HG03045 (cell line): ENCODE data around the gene ZNF608.

Experiments used
- ATAC-seq: cut with Tn5 transposase; IDR thresholded peaks from one replicate; pipeline ENCODE4 v1.9.1; 2021; ENCODE audit warnings: mild to moderate bottlenecking, moderate library complexity; ENCODE audit not compliant: unreplicated experiment

ZNF608 gene

GRCh38 chr5:124745928-124746915 lies at the start of gene ZNF608:
Gene ZNF608 (minus strand): TSS chr5:124746639. CDS start chr5:124744989, 1,650 bp downstream.
- ATAC-seq: no peak

GRCh38 chr5:124795829-124796228 lies 49.4 kb upstream of the ZNF608 start:
- no peak for ATAC-seq

GRCh38 chr5:124790895-124791732 lies 44.7 kb upstream of the ZNF608 start:
- ATAC-seq: no peak

GRCh38 chr5:124790301-124790894 lies 44.0 kb upstream of the ZNF608 start:
- no peak for ATAC-seq

DNA sequence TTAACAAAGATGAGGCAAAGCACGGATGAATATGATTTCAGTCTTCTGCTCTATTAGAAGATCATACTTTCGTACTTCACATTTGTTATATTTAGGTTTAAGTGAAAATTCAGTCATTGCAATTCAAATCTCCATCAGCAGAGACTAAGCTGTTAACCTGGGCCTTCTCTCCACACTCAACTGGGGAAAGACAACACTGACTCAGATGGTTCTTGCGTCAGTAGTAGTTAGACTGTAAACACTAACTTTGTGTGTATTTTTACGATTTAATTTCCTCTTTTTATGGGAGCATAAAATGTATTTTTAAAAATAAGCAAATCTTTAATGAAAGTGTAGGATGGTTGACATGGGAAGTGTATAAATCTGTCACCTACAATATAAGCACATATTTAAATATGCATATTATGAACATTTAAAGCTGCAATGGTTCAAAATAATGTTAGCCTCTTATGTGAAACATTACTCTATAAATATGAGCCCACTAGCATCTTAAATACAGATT lies 42.7 kb upstream of the ZNF608 start:
- ATAC-seq: no peak

GRCh38 chr5:124783794-124784193 lies 37.4 kb upstream of the ZNF608 start:
- ATAC-seq: no peak

DNA sequence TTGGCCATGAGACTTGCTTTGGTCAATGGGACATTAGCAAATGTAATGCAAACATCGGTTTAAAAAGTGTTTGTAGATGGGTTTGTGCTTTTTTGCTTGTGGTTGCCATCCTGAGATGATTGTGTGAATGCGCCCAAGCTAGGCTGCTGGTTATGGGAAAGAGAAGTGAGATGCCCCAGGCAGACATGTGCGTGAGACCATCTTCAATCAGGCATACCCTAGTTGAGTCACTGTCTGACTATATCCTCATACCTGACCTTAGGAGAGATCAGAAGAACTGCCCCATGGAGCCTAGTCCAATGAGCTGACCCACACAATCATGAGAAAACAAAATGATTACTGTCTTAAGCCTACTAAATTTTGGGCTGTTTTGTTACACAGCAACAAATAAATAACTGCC lies 36.8 kb upstream of the ZNF608 start:
- ATAC-seq: no peak

GRCh38 chr5:124782262-124782661 lies 35.8 kb upstream of the ZNF608 start:
- ATAC-seq: no peak

DNA sequence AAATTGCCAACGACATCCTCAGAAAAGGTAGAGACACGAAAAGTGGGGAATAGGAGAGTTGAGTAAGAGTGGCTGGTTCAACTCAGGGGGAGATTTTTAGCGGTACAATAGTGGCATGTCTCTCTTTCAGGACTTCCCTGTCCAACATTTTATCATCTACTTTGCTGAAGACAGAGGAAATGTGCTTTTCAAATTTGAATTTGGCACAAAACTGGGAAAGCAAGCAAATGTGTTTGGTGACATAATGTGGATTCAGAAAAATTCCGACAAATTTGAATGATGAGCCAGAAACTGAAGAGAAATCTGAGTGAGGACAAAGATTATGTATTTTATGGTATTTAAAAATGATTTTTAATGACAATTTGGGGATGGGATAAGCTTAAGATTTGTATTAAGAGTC lies 33.6 kb upstream of the ZNF608 start:
- no peak for ATAC-seq

- no peak for ATAC-seq
Measured at GRCh38 chr5:124773315-124774311, 27.2 kb upstream of the ZNF608 start.

DNA sequence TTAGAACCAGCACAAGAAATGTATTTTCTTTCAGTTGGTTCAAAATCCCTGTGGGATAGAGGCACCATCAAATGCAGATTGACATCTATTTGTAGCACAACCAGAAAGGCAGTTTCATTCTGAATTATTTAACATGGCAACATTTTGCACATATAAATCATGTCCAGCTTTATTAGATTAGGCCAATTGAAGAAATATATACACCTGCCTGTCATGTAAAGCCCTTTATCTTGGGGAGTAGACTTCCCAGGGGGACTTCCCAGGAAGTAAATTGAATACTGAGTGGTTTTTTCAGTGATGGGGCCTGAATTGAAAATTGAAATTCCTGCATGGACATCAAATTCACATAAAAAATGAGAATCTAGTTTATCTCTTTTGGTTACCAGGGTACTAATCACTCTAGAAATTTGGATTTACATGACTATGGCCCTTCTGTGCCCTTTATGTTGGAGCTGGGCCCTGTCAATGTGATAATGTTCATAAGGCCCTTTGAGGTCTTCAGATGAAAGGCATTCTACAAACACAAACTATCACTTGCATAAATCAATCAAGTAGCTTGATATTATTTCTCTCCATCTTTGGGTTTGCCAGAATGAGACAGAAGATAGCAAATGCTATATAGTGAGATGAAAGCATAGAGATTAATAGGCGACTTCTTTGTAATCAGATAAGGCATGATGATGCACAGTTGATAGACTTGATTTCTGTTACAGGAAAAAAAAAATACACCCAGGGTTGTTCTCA lies 26.2 kb upstream of the ZNF608 start:
- no peak for ATAC-seq

DNA sequence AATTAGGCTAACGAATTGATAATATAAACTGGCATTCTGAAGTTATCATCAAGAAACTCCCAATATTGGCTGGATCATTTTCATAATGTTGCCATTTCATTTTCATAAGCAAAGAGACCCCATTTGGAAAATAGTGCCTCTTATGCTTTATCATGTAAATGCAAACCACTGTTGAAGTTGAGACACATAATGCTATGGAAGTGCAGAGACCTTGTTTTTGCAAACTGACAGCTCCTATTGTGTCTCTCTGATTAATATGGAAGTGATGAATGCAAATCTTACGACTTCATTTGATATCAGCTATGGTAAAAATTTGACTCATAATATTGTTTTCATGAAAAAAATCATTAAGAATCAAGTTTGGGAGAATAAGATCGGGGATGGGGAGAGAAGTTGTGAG lies 25.3 kb upstream of the ZNF608 start:
- no peak for ATAC-seq

GRCh38 chr5:124764992-124765611 lies 18.7 kb upstream of the ZNF608 start:
- ATAC-seq: no peak

GRCh38 chr5:124764585-124764984 lies 18.1 kb upstream of the ZNF608 start:
- no peak for ATAC-seq

DNA sequence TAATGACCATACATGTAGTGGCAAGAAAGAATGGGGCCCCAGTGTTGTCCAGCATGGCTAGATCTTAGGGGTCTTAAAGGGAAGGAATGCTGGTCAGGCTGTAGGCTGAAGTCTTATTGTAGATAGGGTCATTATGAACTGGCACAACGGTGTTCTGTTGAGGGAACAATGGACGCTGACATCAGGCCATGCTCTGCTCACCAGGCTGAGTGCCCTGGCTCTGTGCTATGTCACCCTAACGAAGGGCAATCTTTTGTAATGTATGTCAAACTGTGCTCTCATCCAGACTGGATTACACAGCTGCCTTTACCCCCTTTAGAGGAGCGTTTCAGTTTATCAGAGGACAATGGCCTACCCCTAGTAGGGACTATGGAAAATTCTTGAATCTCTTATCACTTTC lies 14.6 kb upstream of the ZNF608 start:
- ATAC-seq: no peak

- no peak for ATAC-seq
Measured at GRCh38 chr5:124760608-124761007, 14.2 kb upstream of the ZNF608 start.

GRCh38 chr5:124755565-124755964 lies 9.1 kb upstream of the ZNF608 start:
- ATAC-seq: no peak

- no peak for ATAC-seq
Measured at GRCh38 chr5:124755041-124755440, 8.6 kb upstream of the ZNF608 start.
